GM19452 (cell line): Measurements from ENCODE around the gene RAB14.
"Not testable (repeated sequence)": the region's sequence is repeated elsewhere in the genome, so short reads cannot be mapped to it uniquely, and the experiment has no call there.

ENCODE experiments used
- ATAC-seq: cut with Tn5 transposase; IDR thresholded peaks from one replicate; pipeline ENCODE4 v1.9.1; 2021; ENCODE audit not compliant: unreplicated experiment

Gene RAB14

DNA sequence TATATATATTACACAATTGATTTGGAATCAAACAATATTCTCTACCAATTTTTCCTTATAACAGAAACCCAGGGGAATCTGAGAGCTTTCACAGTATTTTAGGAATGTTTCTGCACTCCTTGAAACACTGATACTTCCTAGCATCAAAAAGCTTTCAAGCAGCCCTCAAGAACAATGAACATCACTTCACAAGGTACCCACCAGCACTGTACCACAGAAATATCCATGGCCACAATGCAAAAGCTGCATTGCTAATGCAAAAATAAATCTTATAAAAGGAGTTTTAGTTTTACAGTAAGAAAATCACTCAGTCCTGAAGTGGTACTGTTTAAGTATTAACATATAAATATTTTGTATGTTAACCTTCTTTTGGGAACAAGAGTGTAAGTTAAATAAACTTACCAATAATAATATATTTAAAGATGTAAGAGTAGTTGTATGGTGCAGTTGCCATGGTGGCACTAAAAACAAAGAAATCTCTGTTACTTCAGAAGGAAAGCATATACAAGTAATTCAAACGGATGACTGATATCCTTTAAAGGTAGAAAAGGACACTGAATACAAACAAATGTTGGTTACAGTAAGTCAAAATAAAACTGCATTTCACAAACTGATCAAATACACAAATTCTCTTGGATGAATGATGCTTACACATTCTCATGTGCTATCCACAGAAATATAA, 8.6 kb downstream of the RAB14 start:
- ATAC-seq = no peak

DNA sequence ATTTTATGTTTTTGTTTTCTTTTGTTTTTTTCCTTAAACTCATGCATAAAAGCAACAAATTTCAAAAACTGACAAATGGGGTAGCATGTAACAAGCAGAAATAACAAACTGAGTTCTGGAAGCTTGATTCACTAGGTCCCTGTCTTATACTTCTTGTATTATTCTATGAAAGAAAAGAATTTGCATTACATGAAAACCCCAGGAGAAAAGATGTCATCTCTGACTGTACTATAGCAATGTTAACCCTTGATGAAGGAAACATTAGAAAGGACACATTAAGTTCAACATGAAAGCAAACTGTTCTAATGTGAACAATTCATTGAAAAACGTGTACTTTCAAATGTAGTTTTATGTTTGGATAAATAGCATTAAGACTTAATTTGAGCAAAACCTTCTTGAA, 9.2 kb downstream of the RAB14 start:
- no peak for ATAC-seq

- no peak for ATAC-seq
These were observed 10.4 kb downstream of the RAB14 start for GRCh38 chr9:121191235-121191634.

- ATAC-seq = no peak
These were observed 12.0 kb downstream of the RAB14 start for GRCh38 chr9:121189660-121190059.

GRCh38 chr9:121189006-121189405, 12.7 kb downstream of the RAB14 start:
- no peak for ATAC-seq

DNA sequence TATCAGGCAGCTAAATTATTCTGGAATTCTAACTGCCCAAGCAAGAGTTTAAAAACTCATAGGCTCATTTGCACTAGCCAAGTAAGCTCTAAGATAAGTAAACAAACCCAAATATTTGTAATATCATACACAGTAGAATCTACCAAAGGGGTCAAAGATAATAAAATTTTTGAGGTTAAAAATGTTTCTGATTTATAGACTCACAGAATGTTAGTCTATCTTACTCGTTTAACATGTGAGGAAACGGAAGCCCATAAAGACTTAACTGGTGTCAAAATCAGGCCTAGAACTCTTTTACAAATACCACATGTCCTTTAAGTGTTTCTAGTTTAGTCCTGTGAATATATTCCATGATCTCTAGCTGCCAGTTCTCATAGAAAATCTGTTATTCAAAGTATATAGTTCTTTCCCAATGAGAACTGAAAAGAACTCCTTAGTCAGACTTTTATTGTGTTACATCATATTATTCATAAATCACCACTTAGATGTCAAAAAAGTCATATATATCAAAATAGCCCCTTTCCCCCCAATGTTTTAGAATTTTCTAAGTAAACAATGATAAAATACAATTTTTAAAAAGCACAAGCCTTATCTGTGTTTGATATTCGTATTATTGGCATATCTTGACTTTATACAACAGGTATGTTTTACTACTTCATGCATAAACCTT, 13.9 kb downstream of the RAB14 start:
- ATAC-seq = no peak

DNA sequence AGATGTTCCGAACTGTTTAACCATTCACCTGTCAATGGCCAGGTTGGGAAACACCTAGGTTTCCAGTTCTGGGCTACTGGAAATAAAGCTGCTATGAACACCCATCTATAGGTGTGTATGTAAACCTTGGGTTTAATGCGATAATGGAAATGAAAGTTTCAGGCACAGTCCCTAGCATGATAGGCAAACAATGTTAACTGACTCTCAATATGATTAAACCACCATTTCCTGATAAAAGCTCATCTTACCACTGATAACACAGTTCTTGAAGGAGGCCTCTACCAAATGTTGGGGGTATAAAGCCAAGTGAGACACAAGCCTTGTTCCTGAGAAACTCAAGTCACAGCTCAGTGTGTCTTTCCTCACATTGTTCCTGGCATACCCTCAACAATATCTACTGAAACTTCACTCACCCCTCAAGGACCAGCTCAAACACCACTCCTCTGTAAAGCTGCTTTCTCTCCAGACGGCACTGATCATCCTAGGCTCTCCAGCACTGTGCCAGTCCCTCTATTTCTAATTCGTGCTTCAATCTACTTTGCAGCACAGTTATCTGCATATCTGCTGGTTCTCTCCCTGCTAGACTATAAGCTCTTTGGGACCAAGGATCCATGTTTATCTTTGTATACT, 15.8 kb downstream of the RAB14 start:
- no peak for ATAC-seq

DNA sequence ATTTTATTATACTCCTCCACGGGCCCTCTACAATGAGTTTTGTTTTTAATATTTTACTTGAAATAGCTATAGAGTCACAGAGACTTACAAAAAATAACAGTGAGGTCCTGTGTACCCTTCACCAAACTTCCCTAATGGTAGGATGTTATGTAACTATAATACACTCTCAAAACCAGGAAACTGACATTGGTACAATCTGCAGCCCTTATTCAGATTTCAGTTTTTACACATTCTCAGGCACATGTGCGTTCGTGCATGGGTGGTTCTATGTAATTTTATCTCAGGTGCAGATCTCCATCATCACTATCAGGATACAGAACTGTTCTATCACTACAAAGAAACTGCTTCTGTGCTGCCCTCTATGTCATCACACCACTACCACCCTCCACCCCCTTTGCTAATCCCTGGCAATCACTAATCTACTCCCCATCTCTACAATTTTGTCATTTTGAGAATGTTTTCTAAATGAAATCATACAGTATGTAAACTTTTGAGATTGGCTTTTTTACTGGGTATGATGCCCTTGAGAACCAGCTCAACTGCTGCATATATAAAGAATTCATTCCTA, 16.4 kb downstream of the RAB14 start:
- no peak for ATAC-seq

DNA sequence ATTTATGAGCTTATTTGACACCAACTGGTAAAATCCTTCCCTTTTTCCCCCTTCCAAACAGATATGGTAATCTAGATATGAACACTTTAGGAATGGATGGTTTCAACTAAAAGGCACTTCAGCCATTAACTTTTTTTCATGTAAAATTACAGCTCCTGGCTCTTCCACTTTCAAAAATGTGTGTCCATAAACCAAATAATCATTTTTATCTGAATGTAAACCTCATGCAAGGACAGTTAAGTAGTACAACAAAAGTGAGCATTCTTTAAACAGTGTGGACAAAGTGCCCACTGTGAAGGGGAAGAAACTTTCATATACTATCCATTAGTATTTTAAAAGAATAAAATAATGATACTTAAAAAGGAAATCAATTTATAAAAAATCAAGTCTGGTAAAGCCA, 17.2 kb downstream of the RAB14 start:
- ATAC-seq = no peak

- no peak for ATAC-seq
These were observed 17.8 kb downstream of the RAB14 start for GRCh38 chr9:121183666-121184423.

DNA sequence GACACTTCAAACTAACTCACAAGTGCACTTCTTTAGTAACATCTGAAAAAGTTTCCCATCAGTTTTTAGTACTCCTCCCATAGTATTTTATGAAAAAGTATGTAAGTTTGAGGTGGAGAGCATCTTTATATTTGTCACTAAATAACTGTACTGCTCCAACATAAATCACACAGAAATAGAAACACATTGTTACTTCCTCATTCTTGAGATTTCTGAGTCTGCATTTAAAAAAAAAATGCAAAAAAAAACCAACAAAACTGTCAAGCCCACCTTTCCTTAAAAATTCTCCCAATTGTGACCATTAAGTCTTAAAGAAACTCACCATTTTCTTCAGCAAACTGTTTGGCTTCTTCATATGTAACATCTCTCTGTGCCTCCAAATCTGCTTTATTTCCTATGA, 18.7 kb downstream of the RAB14 start:
- ATAC-seq = no peak

DNA sequence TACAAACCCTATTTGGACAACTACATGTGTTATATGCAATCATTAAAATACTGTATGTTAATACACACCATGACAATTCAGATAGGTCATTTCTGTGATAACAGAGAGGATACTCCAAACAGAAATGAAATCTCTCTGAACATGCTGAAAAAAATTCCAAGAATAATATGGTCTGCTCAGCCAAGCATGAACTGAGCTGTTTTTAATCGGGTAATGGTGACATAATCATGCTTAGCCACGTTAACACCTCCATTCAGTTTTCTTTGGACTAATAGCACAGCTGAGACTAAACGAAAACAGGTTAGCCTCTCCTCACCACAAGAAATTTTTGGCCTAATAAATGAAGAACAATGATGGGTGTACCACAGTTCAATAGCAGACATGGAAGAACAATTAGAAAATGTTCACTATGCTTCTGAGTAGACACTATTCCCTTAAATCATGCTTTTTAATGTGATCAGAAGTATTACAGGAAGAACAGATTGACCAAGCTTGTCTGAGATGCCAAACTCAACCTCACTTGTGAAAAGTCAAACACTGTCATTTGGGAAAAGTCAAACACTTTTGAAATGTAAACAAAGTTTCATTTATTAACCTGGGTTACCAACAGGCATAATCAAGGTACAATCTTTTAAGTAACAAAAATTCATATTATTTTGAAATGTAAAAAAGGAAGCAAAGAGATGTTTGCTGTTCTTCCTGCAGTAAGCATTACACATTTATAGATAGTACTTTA, 19.4 kb downstream of the RAB14 start:
- no peak for ATAC-seq

GRCh38 chr9:121179930-121180681, 21.6 kb downstream of the RAB14 start:
- ATAC-seq = no peak

GRCh38 chr9:121179373-121179721, 22.3 kb downstream of the RAB14 start:
- not testable (repeated sequence) for ATAC-seq

GRCh38 chr9:121178676-121179372, 22.8 kb downstream of the RAB14 start:
- ATAC-seq = no peak

DNA sequence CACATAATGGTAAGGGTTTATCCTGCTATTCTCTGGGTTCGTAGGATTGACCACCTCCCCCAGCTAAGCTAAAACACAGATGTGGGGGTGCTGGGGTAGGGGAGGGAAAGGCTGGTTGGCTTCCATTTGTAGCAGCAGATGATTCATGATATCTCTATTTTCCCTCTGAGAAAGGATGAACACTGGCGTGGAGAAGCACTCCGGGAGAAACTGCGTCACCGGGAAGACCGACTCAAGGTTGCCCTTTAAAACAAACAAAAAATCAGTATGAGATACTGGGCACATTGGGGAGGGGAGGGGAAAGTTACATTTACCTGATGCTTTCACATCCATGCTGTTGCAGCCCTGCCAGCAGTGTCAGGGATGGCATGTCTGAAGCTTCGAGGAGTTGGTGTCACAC, 28.2 kb downstream of the RAB14 start:
- no peak for ATAC-seq

GRCh38 chr9:121172726-121173487, 28.8 kb downstream of the RAB14 start:
- no peak for ATAC-seq

GRCh38 chr9:121171236-121171635, 30.4 kb downstream of the RAB14 start:
- no peak for ATAC-seq
